Loucy (cell line): ENCODE results near the gene TGFBI.

Source experiments
- EZH2phosphoT487 ChIP-seq: fragments of 200-600 bp; IDR thresholded peaks from 2 replicates; pipeline ENCODE4 v1.6.1; 2018; ENCODE audit warnings: antibody characterized with exemption, mild to moderate bottlenecking, moderate library complexity, borderline replicate concordance
- TF ChIP-seq, protein P1 (sequence below): fragments of 200-600 bp; sonication (generic); conservative IDR thresholded peaks from 2 replicates; pipeline ENCODE4 v1.5.1; 2014; ENCODE audit warnings: mild to moderate bottlenecking, antibody characterized with exemption, low read length

DNA sequence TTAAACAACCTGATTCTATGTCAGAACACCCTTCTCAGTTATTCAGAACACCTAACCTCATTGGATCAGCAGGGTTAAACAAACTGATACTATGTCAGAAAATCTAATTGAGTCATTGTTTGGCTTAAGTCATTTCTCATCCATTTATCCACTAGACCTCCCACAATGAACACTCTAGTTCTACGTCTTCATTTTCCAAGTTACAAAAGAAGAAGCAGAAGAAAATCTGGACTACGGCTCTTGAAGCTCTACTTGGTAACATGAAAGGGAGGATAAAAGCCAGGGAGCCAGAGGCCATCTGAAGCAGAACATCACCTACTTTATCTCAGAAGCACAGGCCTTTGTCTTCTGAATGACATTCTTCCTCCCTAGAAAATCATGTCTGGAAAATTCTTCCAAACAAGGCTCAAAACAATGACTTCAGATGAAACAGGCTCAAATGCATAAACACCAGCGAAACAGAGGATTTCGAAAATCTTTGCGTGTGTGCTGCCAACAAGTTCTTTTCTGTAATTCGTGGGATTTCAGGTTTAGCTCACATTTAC, 35.4 kb upstream of the TGFBI start:
- TF ChIP-seq, protein P1, sequence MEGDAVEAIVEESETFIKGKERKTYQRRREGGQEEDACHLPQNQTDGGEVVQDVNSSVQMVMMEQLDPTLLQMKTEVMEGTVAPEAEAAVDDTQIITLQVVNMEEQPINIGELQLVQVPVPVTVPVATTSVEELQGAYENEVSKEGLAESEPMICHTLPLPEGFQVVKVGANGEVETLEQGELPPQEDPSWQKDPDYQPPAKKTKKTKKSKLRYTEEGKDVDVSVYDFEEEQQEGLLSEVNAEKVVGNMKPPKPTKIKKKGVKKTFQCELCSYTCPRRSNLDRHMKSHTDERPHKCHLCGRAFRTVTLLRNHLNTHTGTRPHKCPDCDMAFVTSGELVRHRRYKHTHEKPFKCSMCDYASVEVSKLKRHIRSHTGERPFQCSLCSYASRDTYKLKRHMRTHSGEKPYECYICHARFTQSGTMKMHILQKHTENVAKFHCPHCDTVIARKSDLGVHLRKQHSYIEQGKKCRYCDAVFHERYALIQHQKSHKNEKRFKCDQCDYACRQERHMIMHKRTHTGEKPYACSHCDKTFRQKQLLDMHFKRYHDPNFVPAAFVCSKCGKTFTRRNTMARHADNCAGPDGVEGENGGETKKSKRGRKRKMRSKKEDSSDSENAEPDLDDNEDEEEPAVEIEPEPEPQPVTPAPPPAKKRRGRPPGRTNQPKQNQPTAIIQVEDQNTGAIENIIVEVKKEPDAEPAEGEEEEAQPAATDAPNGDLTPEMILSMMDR = no peak
- TF ChIP-seq EZH2phosphoT487 = no peak
